B cell (primary cell): ENCODE results near the gene GPR137. TPM values are rescaled to one million over a fixed set of nuclear protein-coding genes. Genes with fewer than 3 reads are reported as not detected.

Source experiments
- ATAC-seq: fragments of 200-7000 bp; cut with Tn5 transposase; one replicate; pipeline ENCODE4 v1.10.0; 2021; ENCODE audit warnings: low read depth, mild to moderate bottlenecking, moderate number of reproducible peaks, moderate library complexity
- CTCF ChIA-PET: fragments of 350-600 bp; sonication (Branson Sonifier 250); formaldehyde crosslinking; loops from one replicate; lab custom pipeline; 2021; ENCODE audit warnings: antibody characterized with exemption, inconsistent platforms; lab: Charles Lee
- POLR2A ChIA-PET: fragments of 350-600 bp; sonication (Branson Sonifier 250); formaldehyde crosslinking; loops from one replicate; lab custom pipeline; 2021; ENCODE audit warnings: antibody characterized with exemption; lab: Charles Lee
- DNase-seq: peaks from one replicate; pipeline ENCODE4 v3.0.0; 2013
- H2AFZ ChIP-seq: 2 replicates; pipeline ENCODE4 v1.6.1; 2012; ENCODE audit warnings: mild to moderate bottlenecking, low read depth, low read length; ENCODE audit not compliant: insufficient read depth, poor library complexity, severe bottlenecking
- H3K27ac ChIP-seq, 2 donors: 1 replicate in 1 of 2; 2 replicates in 1 of 2; pipeline ENCODE4 v1.5.1; 2012 to 2013; ENCODE audit warnings: low read length in 2 of 2, mild to moderate bottlenecking in 2 of 2, moderate library complexity in 1 of 2
- H3K27me3 ChIP-seq, 4 experiments: fragments of 200-600 bp in 1 of 4; sonication (generic) in 1 of 4; replicated peaks in 1 of 4; 1 replicate in 2 of 4; 2 replicates in 2 of 4; pipeline versions ENCODE4 v1.6.1 to v1.7.0; 2013 to 2016; ENCODE audit warnings: low read length in 3 of 4, mild to moderate bottlenecking in 2 of 4, mixed read lengths in 1 of 4, moderate library complexity in 1 of 4; ENCODE audit not compliant: insufficient read depth in 4 of 4, control insufficient read depth in 3 of 4; ENCODE audit errors: control extremely low read depth in 1 of 4
- H3K36me3 ChIP-seq, 2 experiments: replicated peaks in 1 of 2; 1 replicate in 1 of 2; 2 replicates in 1 of 2; pipeline versions ENCODE4 v1.6.1 to v1.7.1; 2013; ENCODE audit warnings: low read length in 1 of 2; ENCODE audit not compliant: insufficient read depth in 2 of 2, control insufficient read depth in 1 of 2; ENCODE audit errors: control extremely low read depth in 1 of 2, extremely low read depth in 1 of 2
- H3K4me1 ChIP-seq, 2 donors: fragments of 200-600 bp in 1 of 2; sonication (generic) in 1 of 2; 1 replicate in 1 of 2; 2 replicates in 1 of 2; pipeline versions ENCODE4 v1.5.1 to v1.6.1; 2013 to 2017; ENCODE audit warnings: low read length in 2 of 2; ENCODE audit not compliant: control insufficient read depth in 2 of 2, insufficient read depth in 2 of 2
- H3K4me2 ChIP-seq: replicated peaks from 2 replicates; pipeline ENCODE3; 2012; ENCODE audit warnings: mild to moderate bottlenecking, low read depth, low read length; ENCODE audit not compliant: poor library complexity, severe bottlenecking
- H3K4me3 ChIP-seq, 5 experiments: fragments of 200-600 bp in 1 of 5; sonication (generic) in 1 of 5; 1 replicate in 3 of 5; 2 replicates in 2 of 5; pipeline versions ENCODE4 v1.5.1 to v1.7.0; 2011 to 2016; ENCODE audit warnings: low read length in 4 of 5, mild to moderate bottlenecking in 4 of 5, low read depth in 2 of 5, control low read depth in 1 of 5, moderate library complexity in 1 of 5; ENCODE audit not compliant: insufficient read depth in 1 of 5; ENCODE audit errors: control extremely low read depth in 1 of 5, extremely low read depth in 1 of 5
- H3K79me2 ChIP-seq: fragments of 200-600 bp; sonication (generic); one replicate; pipeline ENCODE4 v1.6.0; 2016; ENCODE audit warnings: low read length; ENCODE audit not compliant: control insufficient read depth, insufficient read depth
- H3K9ac ChIP-seq: fragments of 200-600 bp; sonication (generic); 2 replicates; pipeline ENCODE4 v1.6.1; 2017; ENCODE audit warnings: mild to moderate bottlenecking, low read length, moderate library complexity
- H3K9me3 ChIP-seq, 3 donors: one replicate each; pipeline versions ENCODE4 v1.6.1 to v1.7.1; 2013; ENCODE audit warnings: low read length in 2 of 3; ENCODE audit not compliant: control insufficient read depth in 2 of 3, insufficient read depth in 1 of 3; ENCODE audit errors: control extremely low read depth in 1 of 3
- H4K20me1 ChIP-seq: 2 replicates; pipeline ENCODE4 v1.6.0; 2012; ENCODE audit warnings: mild to moderate bottlenecking, low read length; ENCODE audit not compliant: insufficient read depth, control insufficient read depth, poor library complexity, severe bottlenecking
- H3K27ac Mint-ChIP-seq: one replicate; pipeline ENCODE4 v1.8.0; 2021; ENCODE audit warnings: mixed read lengths
- H3K27me3 Mint-ChIP-seq: one replicate; pipeline ENCODE4 v1.8.0; 2021; ENCODE audit warnings: mixed read lengths
- H3K4me1 Mint-ChIP-seq: one replicate; pipeline ENCODE4 v1.8.0; 2021; ENCODE audit warnings: mixed read lengths
- H3K4me3 Mint-ChIP-seq: one replicate; pipeline ENCODE4 v1.8.0; 2021; ENCODE audit warnings: mixed read lengths
- H3K9me3 Mint-ChIP-seq: one replicate; pipeline ENCODE4 v1.8.0; 2022; ENCODE audit warnings: mixed read lengths; ENCODE audit not compliant: insufficient read depth
- EZH2 ChIP-seq: IDR thresholded peaks from 2 replicates; pipeline ENCODE4 v1.6.1; 2012; ENCODE audit warnings: borderline replicate concordance, low read depth, mild to moderate bottlenecking, moderate library complexity, low read length; ENCODE audit not compliant: insufficient read depth, poor library complexity, severe bottlenecking
- WGBS: methylation state at CpG from one replicate; pipeline ENCODE4 v1.1.5; 2013; ENCODE audit warnings: missing lambda C conversion rate; ENCODE audit not compliant: insufficient coverage; 5-methylcytosine and 5-hydroxymethylcytosine counted together
- intact Hi-C: fragments of 100-400 bp; cut with micrococcal nuclease; formaldehyde crosslinking; loops from one replicate; pipeline ENCODE4 v1.10.0; 2022
- polyA plus RNA-seq: library from polyadenylated mRNA; depleted of rRNA; stranded (reverse); fragments of >200 nt; gene quantifications from 2 replicates; pipeline ENCODE4 v1.2.3, GENCODE V29; 2012
- total RNA-seq, 2 donors: library from RNA; stranded (reverse); fragments of 120-200 nt in 1 of 2; gene quantifications; 1 replicate in 1 of 2; 2 replicates in 1 of 2; pipeline versions ENCODE4 v1.2.3 to v1.2.4, GENCODE V29; 2013 to 2022
- TF ChIP-seq, protein P1 (sequence below): fragments of 200-600 bp; IDR thresholded peaks from one replicate; pipeline ENCODE4 v1.8.0; 2022; ENCODE audit warnings: antibody characterized with exemption, mild to moderate bottlenecking

The GPR137 gene
- total and polyA plus RNA-seq, 2 donors (not counting 1 experiment from before 2014, with no cell fraction given) = 49.9 to 66.1 TPM

DNA sequence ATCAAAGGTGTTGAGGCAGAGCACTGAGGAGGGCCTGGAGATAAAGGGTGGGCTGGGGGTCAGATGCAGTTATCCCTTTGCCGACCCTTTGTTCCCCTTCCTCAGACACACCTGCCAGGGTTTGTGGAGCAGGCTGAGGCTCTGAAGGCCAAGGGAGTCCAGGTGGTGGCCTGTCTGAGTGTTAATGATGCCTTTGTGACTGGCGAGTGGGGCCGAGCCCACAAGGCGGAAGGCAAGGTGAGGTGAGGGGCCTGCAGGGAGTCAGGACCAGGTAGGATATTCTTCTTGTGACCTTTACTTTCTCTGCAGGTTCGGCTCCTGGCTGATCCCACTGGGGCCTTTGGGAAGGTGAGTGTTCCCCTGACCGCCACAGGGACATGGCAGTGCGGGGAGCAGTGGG is 34.9 kb downstream of the GPR137 start:
- 97% methylated on average over 5 of the region's 7 CpGs for WGBS
- H3K4me3 ChIP-seq = no peak overlapping the region
- ATAC-seq (no peak), DNase-seq (no peak)
- Mint-ChIP-seq H3K4me1 (peaks cover 30% of the 10 kb centered on the region), H3K9me3 (no peaks in the 10 kb centered on the region), H3K27me3 (no peaks in the 10 kb centered on the region), H3K27ac (peak overlapping the region; percentile 15), H3K4me3 (peak overlapping the region; percentile 11)
- peaks cover 5% of the 10 kb centered on the region for H3K79me2 ChIP-seq
- H3K9me3 ChIP-seq = no peaks in the 10 kb centered on the region
- H3K36me3 ChIP-seq = peaks cover 0 to 14% of the 10 kb centered on the region in 2 experiments
- peaks cover 8 to 26% of the 10 kb centered on the region in 2 donors for H3K4me1 ChIP-seq
- ChIA-PET POLR2A (no interaction called here), CTCF (no interaction called here)
- H2AFZ ChIP-seq = no peak overlapping the region
- no peak for TF ChIP-seq EZH2
- TF ChIP-seq, protein P1, sequence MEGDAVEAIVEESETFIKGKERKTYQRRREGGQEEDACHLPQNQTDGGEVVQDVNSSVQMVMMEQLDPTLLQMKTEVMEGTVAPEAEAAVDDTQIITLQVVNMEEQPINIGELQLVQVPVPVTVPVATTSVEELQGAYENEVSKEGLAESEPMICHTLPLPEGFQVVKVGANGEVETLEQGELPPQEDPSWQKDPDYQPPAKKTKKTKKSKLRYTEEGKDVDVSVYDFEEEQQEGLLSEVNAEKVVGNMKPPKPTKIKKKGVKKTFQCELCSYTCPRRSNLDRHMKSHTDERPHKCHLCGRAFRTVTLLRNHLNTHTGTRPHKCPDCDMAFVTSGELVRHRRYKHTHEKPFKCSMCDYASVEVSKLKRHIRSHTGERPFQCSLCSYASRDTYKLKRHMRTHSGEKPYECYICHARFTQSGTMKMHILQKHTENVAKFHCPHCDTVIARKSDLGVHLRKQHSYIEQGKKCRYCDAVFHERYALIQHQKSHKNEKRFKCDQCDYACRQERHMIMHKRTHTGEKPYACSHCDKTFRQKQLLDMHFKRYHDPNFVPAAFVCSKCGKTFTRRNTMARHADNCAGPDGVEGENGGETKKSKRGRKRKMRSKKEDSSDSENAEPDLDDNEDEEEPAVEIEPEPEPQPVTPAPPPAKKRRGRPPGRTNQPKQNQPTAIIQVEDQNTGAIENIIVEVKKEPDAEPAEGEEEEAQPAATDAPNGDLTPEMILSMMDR = no peak
- intact Hi-C loops = no loop called here
- H3K27me3 ChIP-seq = no peaks in the 10 kb centered on the region
- no peaks in the 10 kb centered on the region for H4K20me1 ChIP-seq
- no peak overlapping the region for H3K27ac ChIP-seq
- H3K4me2 ChIP-seq = no peak overlapping the region
- no peak overlapping the region for H3K9ac ChIP-seq

DNA sequence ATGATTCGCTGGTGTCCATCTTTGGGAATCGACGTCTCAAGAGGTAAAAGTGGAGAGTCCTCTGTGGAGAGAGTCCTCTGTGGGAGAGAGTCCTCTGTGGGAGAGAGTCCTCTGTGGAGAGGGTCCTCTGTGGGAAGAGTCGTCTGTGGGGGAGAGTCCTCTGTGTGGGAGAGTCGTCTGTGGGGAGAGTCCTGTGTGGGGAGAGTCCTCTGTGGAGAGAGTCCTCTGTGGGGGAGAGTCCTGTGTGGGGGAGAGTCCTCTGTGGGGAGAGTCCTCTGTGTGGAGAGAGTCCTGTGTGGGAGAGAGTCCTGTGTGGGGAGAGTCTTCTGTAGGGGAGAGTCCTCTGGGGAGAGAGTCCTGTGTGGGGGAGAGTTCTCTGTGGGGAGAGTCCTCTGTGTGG is 35.4 kb downstream of the GPR137 start:
- Mint-ChIP-seq H3K9me3 (no peaks in the 10 kb centered on the region), H3K4me1 (peaks cover 30% of the 10 kb centered on the region), H3K27ac (no peak overlapping the region), H3K4me3 (no peak overlapping the region), H3K27me3 (no peaks in the 10 kb centered on the region)
- H3K4me3 ChIP-seq = no peak overlapping the region
- intact Hi-C loops = no loop called here
- H4K20me1 ChIP-seq = no peaks in the 10 kb centered on the region
- no peak overlapping the region for H3K9ac ChIP-seq
- H3K9me3 ChIP-seq = no peaks in the 10 kb centered on the region
- no peaks in the 10 kb centered on the region for H3K27me3 ChIP-seq
- H3K36me3 ChIP-seq = peaks cover 0 to 12% of the 10 kb centered on the region in 2 experiments
- H3K4me1 ChIP-seq = peaks cover 8 to 26% of the 10 kb centered on the region in 2 donors
- ChIA-PET POLR2A (no interaction called here), CTCF (no interaction called here)
- DNase-seq (no peak), ATAC-seq (no peak)
- no peak overlapping the region for H3K27ac ChIP-seq
- peaks cover 5% of the 10 kb centered on the region for H3K79me2 ChIP-seq
- WGBS = 97% methylated on average over 5 of the region's 5 CpGs
- TF ChIP-seq, protein P1 = no peak
- no peak for TF ChIP-seq EZH2
- H3K4me2 ChIP-seq = no peak overlapping the region
- H2AFZ ChIP-seq = no peak overlapping the region
